SK-N-SH treated with all-trans-retinoic acid at 6 μM for 48 hours (cell line): ENCODE measurements around the gene SDR42E2.

Experiments used
- ATAC-seq: fragments of 200-7000 bp; cut with Tn5 transposase; 3 replicates; pipeline ENCODE4 v1.9.1; 2020; ENCODE audit warnings: mild to moderate bottlenecking, moderate library complexity
- ARNTL ChIP-seq: fragments of 450-650 bp; formaldehyde crosslinking; IDR thresholded peaks from 2 replicates; pipeline ENCODE4 v1.5.0; 2020; ENCODE audit warnings: low read depth, mild to moderate bottlenecking, moderate library complexity, borderline replicate concordance
- BACH2 ChIP-seq: fragments of 250-450 bp; sonication (Bioruptor Pico); IDR thresholded peaks from 2 replicates; pipeline ENCODE4 v1.9.0; 2021; ENCODE audit warnings: mild to moderate bottlenecking, borderline replicate concordance
- CSDC2 ChIP-seq: fragments of 250-450 bp; sonication (Bioruptor Pico); IDR thresholded peaks from 2 replicates; pipeline ENCODE4 v1.5.0; 2020; ENCODE audit warnings: mild to moderate bottlenecking, moderate library complexity
- ESRRG ChIP-seq: fragments of 250-450 bp; sonication (Bioruptor Pico); IDR thresholded peaks from 2 replicates; pipeline ENCODE4 v1.6.1; 2021; ENCODE audit warnings: mild to moderate bottlenecking
- GLIS3 ChIP-seq: fragments of 250-450 bp; sonication (Bioruptor Pico); IDR thresholded peaks from 2 replicates; pipeline ENCODE4 v1.5.0; 2020; ENCODE audit warnings: mild to moderate bottlenecking, moderate library complexity
- ISL1 ChIP-seq: fragments of 250-450 bp; sonication (Bioruptor Pico); IDR thresholded peaks from 2 replicates; pipeline ENCODE4 v2.1.2; 2022; ENCODE audit warnings: mild to moderate bottlenecking, moderate library complexity
- OSR1 ChIP-seq: fragments of 250-450 bp; sonication (Bioruptor Pico); IDR thresholded peaks from 2 replicates; pipeline ENCODE4 v1.8.0; 2022; ENCODE audit warnings: moderate library complexity, mild to moderate bottlenecking, inconsistent platforms
- PPARA ChIP-seq: fragments of 250-450 bp; sonication (Bioruptor Pico); IDR thresholded peaks from 2 replicates; pipeline ENCODE4 v1.5.0; 2020; ENCODE audit warnings: mild to moderate bottlenecking, borderline replicate concordance
- RARB ChIP-seq: fragments of 250-450 bp; sonication (Bioruptor Pico); IDR thresholded peaks from 2 replicates; pipeline ENCODE4 v1.8.0; 2021; ENCODE audit warnings: mild to moderate bottlenecking, moderate library complexity
- SNAI2 ChIP-seq: fragments of 250-450 bp; sonication (Bioruptor Pico); IDR thresholded peaks from 2 replicates; pipeline ENCODE4 v1.5.0; 2020; ENCODE audit warnings: mild to moderate bottlenecking, moderate library complexity
- TOX ChIP-seq: fragments of 250-450 bp; sonication (Bioruptor Pico); IDR thresholded peaks from 2 replicates; pipeline ENCODE4 v1.8.0; 2021; ENCODE audit warnings: mild to moderate bottlenecking, moderate library complexity, borderline replicate concordance
- ZC3H10 ChIP-seq: fragments of 250-450 bp; sonication (Bioruptor Pico); IDR thresholded peaks from 2 replicates; pipeline ENCODE4 v1.5.1; 2021; ENCODE audit warnings: mild to moderate bottlenecking, moderate library complexity
- ZNF565 ChIP-seq: fragments of 450-650 bp; formaldehyde crosslinking; conservative IDR thresholded peaks from 2 replicates; pipeline ENCODE4 v1.5.0; 2020; ENCODE audit warnings: low read depth, mild to moderate bottlenecking, moderate library complexity
- ZNF8 ChIP-seq: fragments of 450-650 bp; formaldehyde crosslinking; IDR thresholded peaks from 2 replicates; pipeline ENCODE4 v1.5.0; 2020; ENCODE audit warnings: mild to moderate bottlenecking, moderate library complexity
- TF ChIP-seq, protein P1 (sequence below): fragments of 250-450 bp; sonication (Bioruptor Pico); IDR thresholded peaks from 2 replicates; pipeline ENCODE4 v1.5.0; 2020; ENCODE audit warnings: mild to moderate bottlenecking, moderate library complexity
- TF ChIP-seq, protein P2 (sequence below): fragments of 250-450 bp; sonication (Bioruptor Pico); IDR thresholded peaks from 2 replicates; pipeline ENCODE4 v1.5.1; 2021; ENCODE audit warnings: mild to moderate bottlenecking, moderate library complexity
- TF ChIP-seq, protein P3 (sequence below): fragments of 250-450 bp; sonication (Bioruptor Pico); IDR thresholded peaks from 2 replicates; pipeline ENCODE4 v1.8.0; 2021; ENCODE audit warnings: low read depth, mild to moderate bottlenecking, moderate library complexity, borderline replicate concordance

The SDR42E2 gene

DNA sequence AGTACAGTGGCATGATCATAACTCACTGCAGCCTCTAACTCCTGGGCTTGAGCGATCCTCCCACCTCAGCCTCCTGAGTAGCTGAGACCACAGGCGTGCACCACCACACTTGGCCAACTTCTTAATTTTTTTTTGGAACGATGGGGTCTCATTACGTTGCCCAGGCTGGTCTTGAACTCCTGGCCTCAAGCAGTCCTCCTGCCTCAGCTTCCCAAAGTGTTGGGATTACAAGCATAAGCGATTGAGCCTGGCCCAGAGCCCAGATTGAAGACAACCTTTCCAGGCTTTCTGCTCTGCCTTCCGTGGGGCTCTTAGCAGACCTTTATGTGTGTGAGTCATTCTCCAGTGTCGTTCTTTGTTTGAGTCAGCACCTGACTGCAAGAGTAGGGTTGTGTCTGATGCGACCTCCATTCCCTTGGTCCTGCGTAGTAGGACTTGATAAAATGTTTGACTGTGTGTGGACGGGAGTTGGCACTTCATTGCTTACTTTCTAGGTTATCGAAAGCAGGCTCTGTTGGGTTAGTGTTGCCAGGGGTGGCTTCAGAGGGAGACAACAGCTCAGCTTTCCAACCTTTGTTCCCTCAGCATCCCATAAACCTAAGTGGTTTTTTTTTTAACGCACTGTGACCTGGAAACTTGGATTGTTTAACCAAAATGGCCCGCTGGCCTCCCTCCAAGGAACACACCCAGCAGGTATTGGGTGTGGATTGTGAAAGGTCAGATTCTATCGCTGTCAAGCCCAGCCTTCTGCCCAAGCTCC, 70.2 kb downstream of the SDR42E2 start:
- peak; percentile 40; the same call in 1 of the 3 replicates for ATAC-seq
- TF ChIP-seq, protein P1, sequence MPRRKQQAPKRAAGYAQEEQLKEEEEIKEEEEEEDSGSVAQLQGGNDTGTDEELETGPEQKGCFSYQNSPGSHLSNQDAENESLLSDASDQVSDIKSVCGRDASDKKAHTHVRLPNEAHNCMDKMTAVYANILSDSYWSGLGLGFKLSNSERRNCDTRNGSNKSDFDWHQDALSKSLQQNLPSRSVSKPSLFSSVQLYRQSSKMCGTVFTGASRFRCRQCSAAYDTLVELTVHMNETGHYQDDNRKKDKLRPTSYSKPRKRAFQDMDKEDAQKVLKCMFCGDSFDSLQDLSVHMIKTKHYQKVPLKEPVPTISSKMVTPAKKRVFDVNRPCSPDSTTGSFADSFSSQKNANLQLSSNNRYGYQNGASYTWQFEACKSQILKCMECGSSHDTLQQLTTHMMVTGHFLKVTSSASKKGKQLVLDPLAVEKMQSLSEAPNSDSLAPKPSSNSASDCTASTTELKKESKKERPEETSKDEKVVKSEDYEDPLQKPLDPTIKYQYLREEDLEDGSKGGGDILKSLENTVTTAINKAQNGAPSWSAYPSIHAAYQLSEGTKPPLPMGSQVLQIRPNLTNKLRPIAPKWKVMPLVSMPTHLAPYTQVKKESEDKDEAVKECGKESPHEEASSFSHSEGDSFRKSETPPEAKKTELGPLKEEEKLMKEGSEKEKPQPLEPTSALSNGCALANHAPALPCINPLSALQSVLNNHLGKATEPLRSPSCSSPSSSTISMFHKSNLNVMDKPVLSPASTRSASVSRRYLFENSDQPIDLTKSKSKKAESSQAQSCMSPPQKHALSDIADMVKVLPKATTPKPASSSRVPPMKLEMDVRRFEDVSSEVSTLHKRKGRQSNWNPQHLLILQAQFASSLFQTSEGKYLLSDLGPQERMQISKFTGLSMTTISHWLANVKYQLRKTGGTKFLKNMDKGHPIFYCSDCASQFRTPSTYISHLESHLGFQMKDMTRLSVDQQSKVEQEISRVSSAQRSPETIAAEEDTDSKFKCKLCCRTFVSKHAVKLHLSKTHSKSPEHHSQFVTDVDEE: no peak
- TF ChIP-seq ARNTL (CRISPR knock-in tag) (no peak), SNAI2 (CRISPR knock-in tag) (no peak), ZNF8 (CRISPR knock-in tag) (no peak), RARB (CRISPR knock-in tag) (no peak), CSDC2 (CRISPR knock-in tag) (no peak), ZNF565 (CRISPR knock-in tag) (no peak), ESRRG (CRISPR knock-in tag) (no peak)
- TF ChIP-seq, protein P2, sequence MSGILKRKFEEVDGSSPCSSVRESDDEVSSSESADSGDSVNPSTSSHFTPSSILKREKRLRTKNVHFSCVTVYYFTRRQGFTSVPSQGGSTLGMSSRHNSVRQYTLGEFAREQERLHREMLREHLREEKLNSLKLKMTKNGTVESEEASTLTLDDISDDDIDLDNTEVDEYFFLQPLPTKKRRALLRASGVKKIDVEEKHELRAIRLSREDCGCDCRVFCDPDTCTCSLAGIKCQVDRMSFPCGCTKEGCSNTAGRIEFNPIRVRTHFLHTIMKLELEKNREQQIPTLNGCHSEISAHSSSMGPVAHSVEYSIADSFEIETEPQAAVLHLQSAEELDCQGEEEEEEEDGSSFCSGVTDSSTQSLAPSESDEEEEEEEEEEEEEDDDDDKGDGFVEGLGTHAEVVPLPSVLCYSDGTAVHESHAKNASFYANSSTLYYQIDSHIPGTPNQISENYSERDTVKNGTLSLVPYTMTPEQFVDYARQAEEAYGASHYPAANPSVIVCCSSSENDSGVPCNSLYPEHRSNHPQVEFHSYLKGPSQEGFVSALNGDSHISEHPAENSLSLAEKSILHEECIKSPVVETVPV: no peak

DNA sequence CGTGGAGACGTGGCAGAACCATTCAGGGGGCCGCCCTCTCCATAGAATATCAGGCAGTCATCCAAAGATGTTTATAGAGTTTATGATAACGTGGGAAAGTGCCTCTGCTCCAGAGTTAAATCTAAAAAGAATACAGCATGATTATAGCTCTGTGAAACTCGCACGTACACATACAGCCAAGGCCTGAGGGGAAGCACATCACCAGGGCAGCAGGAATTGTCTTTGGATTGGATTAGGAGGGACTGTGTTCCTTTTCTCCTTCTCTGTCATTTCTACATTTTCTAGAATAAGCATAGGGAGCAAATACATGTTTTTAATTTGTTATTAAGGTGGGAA, 70.7 kb downstream of the SDR42E2 start:
- TF ChIP-seq SNAI2 (CRISPR knock-in tag) (no peak), PPARA (CRISPR knock-in tag) (no peak), RARB (CRISPR knock-in tag) (no peak), ZC3H10 (CRISPR knock-in tag) (no peak), ARNTL (CRISPR knock-in tag) (no peak), CSDC2 (CRISPR knock-in tag) (no peak), ISL1 (CRISPR knock-in tag) (no peak)
- TF ChIP-seq, protein P1: no peak
- TF ChIP-seq, protein P3, sequence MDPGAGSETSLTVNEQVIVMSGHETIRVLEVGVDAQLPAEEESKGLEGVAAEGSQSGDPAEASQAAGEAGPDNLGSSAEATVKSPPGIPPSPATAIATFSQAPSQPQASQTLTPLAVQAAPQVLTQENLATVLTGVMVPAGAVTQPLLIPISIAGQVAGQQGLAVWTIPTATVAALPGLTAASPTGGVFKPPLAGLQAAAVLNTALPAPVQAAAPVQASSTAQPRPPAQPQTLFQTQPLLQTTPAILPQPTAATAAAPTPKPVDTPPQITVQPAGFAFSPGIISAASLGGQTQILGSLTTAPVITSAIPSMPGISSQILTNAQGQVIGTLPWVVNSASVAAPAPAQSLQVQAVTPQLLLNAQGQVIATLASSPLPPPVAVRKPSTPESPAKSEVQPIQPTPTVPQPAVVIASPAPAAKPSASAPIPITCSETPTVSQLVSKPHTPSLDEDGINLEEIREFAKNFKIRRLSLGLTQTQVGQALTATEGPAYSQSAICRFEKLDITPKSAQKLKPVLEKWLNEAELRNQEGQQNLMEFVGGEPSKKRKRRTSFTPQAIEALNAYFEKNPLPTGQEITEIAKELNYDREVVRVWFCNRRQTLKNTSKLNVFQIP: no peak
- TF ChIP-seq, all 23 proteins: peak for 0
- no peak for ATAC-seq

DNA sequence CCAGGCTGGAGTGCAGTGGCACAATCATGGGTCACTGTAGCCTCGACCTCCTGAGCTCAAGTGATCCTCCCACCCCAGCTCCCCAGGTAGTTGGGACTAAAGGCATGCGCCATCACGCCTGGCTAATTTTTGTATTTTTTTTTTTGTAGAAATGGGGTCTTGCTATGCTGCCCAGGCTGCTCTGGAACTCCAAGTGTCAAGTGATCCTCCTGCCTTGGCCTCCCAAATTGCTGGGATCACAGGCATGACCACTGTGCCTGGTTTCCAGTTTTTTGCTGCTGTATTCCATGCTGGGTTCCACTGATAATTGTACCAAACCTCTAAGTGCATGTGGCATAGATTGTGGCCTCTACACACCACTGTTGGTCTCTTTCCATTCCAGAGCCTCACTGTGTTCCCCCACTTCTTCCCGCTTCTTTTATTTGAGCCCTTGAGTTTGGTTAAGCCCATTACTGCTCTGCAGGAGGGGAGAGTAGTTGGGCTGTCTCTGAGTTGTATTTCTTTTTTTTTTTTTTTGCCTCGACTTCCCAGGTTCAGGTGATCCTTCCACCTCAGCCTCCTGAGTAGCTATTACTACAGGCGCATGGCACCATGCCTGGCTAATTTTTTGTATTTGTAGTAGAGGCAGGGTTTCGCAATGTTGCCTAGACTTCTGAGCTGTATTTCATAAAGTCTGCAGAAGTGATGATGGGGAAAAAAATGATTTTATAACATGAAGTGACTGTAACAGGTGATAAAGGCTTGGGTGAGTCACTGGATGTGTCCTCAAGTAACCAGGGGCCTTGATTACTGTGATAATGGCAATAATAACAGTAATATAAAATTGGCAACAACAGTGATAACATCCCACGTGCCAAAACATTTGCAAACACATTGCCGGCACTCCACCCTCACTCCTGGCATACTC, 73.8 kb downstream of the SDR42E2 start:
- no peak for TF ChIP-seq ISL1 (CRISPR knock-in tag)
- TF ChIP-seq TOX (CRISPR knock-in tag): no peak
- no peak for TF ChIP-seq PPARA (CRISPR knock-in tag)
- ATAC-seq: no peak

DNA sequence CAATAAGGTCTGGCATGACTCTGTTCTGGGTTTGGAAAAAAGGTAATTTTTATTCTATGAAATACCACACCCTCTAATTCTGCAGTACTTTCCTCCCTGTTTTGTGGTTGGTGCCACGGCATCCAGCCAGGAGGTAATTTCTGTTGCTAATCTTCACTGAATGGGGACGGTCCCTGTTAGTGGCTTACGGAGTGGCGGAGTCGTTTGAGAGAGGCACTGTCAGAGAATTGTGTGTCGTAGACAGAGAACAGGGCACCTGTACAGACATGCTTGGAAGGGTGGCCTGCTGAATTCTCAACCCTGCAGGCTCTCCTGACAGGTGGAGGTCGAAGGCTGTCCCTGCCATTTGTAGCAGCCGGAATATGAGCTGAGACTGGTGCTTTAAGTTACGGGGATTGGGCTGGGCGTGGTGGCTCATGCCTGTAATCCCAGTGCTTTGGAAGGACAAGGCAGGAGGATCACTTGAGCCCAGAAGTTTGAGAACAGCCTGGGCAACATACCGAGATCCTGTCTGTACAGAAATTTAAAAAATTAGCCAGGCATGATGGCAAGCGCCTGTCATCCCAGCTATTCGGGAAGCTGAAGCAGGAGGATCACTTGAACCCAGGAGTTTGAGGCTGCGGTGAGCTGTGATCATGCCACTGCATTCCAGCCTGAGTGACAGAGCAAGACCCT, 77.0 kb downstream of the SDR42E2 start:
- no peak for TF ChIP-seq RARB (CRISPR knock-in tag)
- no peak for TF ChIP-seq ARNTL (CRISPR knock-in tag)
- TF ChIP-seq OSR1 (CRISPR knock-in tag): no peak
- no peak for TF ChIP-seq ZNF565 (CRISPR knock-in tag)
- TF ChIP-seq ESRRG (CRISPR knock-in tag): no peak
- no peak for TF ChIP-seq BACH2 (CRISPR knock-in tag)
- TF ChIP-seq GLIS3 (CRISPR knock-in tag): no peak
- TF ChIP-seq, all 23 proteins: peak for 0
- ATAC-seq: no peak
